Natural killer cell treated with Interleukin-12 subunit alpha and Interleukin-12 subunit beta and Interleukin-15 and Interleukin-18, amount 100 ng/mL, for 72 hours (primary cell): ENCODE data around the gene UBAC2. TPM values are rescaled to one million over a fixed set of nuclear protein-coding genes. Genes with fewer than 3 reads are reported as not detected.
"Not testable (repeated sequence)": the region's sequence is repeated elsewhere in the genome, so short reads cannot be mapped to it uniquely, and the experiment has no call there.

Experiments used
- ATAC-seq, 2 donors: fragments of 150-1000 bp; cut with Tn5 transposase in 1 of 2; sonication (Bioruptor Pico), chemical (Tn5 transposase) in 1 of 2; 2 replicates each; pipeline ENCODE4 v1.10.0; 2021
- DNase-seq: peaks from one replicate; pipeline ENCODE4 v3.0.0; 2022; ENCODE audit warnings: low spot score
- H3K27ac Mint-ChIP-seq, 2 donors: 1 replicate in 1 of 2; 2 replicates in 1 of 2; pipeline ENCODE4 v1.8.0; 2022; ENCODE audit warnings: mixed read lengths in 2 of 2, mild to moderate bottlenecking in 1 of 2, moderate library complexity in 1 of 2
- H3K27me3 Mint-ChIP-seq, 2 donors: 1 replicate in 1 of 2; 2 replicates in 1 of 2; pipeline ENCODE4 v1.8.0; 2022; ENCODE audit warnings: mixed read lengths in 2 of 2
- H3K36me3 Mint-ChIP-seq: one replicate; pipeline ENCODE4 v1.8.0; 2022; ENCODE audit warnings: mixed read lengths
- H3K4me1 Mint-ChIP-seq, 2 donors: 1 replicate in 1 of 2; 2 replicates in 1 of 2; pipeline ENCODE4 v1.8.0; 2022; ENCODE audit warnings: low read depth in 2 of 2, mixed read lengths in 2 of 2, mild to moderate bottlenecking in 1 of 2
- H3K4me3 Mint-ChIP-seq: one replicate; pipeline ENCODE4 v1.8.0; 2022; ENCODE audit warnings: mixed read lengths
- H3K9me3 Mint-ChIP-seq: 2 replicates; pipeline ENCODE4 v1.8.0; 2022; ENCODE audit warnings: mixed read lengths
- total RNA-seq, 2 donors: library from RNA; stranded (reverse); gene quantifications; one replicate each; pipeline ENCODE4 v1.2.3, GENCODE V29; 2022

Gene UBAC2
- total RNA-seq, 2 donors from 2014 or later, result 55.9 to 58.0 TPM

GRCh38 chr13:99383511-99383921 is 182.9 kb downstream of the UBAC2 start:
- H3K4me1 Mint-ChIP-seq, result peaks cover 50 to 56% of the 10 kb centered on the region in 2 donors
- H3K27ac Mint-ChIP-seq, result peak overlapping the region; percentile 23 to 37
- no peak overlapping the region for H3K4me3 Mint-ChIP-seq
- no peak for ATAC-seq
- no peaks in the 10 kb centered on the region for H3K9me3 Mint-ChIP-seq
- peaks cover 0 to 7% of the 10 kb centered on the region in 2 donors for H3K27me3 Mint-ChIP-seq
- no peak for DNase-seq
- H3K36me3 Mint-ChIP-seq, result no peaks in the 10 kb centered on the region

DNA sequence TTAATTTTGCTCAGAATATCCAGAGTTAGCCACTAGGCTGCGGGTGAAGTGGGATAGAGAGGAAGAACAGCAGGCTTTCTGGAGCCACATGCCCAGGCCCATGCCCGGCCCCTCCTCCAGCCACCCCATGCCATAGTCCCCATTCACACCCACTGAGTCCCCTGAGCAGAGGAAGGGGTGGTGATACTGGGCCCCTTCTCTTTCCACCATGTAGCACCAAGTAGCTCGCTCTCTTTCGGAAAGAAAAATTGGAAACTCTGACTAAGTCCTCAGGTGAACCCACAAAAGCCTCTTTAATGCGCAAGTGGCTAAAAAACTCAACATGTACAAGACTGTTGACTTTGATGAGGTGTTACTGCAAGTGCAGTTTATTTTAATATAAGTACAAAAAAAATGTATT is 183.3 kb downstream of the UBAC2 start:
- H3K9me3 Mint-ChIP-seq, result no peaks in the 10 kb centered on the region
- H3K4me1 Mint-ChIP-seq, result peaks cover 51 to 57% of the 10 kb centered on the region in 2 donors
- no peak for ATAC-seq
- no peak for DNase-seq
- peaks cover 0 to 7% of the 10 kb centered on the region in 2 donors for H3K27me3 Mint-ChIP-seq
- no peak overlapping the region for H3K4me3 Mint-ChIP-seq
- H3K36me3 Mint-ChIP-seq, result no peaks in the 10 kb centered on the region
- H3K27ac Mint-ChIP-seq, result no peak overlapping the region

DNA sequence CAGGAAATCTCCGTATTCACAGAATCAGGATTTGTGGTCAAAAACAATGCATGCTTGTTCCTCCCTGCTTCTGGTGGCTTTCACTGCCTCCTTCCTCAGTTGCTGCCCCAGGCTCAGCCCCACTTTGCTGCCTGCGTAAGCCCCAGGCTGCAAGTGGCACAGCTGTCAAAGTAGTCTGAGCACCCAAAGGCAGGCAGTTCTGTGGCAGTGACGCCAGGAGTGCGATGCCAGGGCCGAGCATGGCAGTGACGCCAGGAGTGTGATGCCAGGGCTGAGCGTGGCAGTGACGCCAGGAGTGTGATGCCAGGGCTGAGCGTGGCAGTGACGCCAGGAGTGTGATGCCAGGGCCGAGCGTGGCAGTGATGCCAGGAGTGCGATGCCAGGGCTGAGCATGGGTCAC is 183.8 kb downstream of the UBAC2 start:
- peaks cover 51 to 53% of the 10 kb centered on the region in 2 donors for H3K4me1 Mint-ChIP-seq
- DNase-seq, result no peak
- ATAC-seq, result no peak
- H3K4me3 Mint-ChIP-seq, result no peak overlapping the region
- H3K27me3 Mint-ChIP-seq, result peaks cover 0 to 7% of the 10 kb centered on the region in 2 donors
- H3K27ac Mint-ChIP-seq, result no peak overlapping the region
- H3K36me3 Mint-ChIP-seq, result no peaks in the 10 kb centered on the region
- H3K9me3 Mint-ChIP-seq, result no peaks in the 10 kb centered on the region

- no peak overlapping the region for H3K4me3 Mint-ChIP-seq
- H3K27me3 Mint-ChIP-seq, result peaks cover 0 to 4% of the 10 kb centered on the region in 2 donors
- no peak overlapping the region for H3K27ac Mint-ChIP-seq
- peaks cover 46 to 49% of the 10 kb centered on the region in 2 donors for H3K4me1 Mint-ChIP-seq
- no peak for DNase-seq
- no peaks in the 10 kb centered on the region for H3K36me3 Mint-ChIP-seq
- H3K9me3 Mint-ChIP-seq, result no peaks in the 10 kb centered on the region
- no peak for ATAC-seq
Measured at GRCh38 chr13:99385161-99385560, 184.5 kb downstream of the UBAC2 start.

DNA sequence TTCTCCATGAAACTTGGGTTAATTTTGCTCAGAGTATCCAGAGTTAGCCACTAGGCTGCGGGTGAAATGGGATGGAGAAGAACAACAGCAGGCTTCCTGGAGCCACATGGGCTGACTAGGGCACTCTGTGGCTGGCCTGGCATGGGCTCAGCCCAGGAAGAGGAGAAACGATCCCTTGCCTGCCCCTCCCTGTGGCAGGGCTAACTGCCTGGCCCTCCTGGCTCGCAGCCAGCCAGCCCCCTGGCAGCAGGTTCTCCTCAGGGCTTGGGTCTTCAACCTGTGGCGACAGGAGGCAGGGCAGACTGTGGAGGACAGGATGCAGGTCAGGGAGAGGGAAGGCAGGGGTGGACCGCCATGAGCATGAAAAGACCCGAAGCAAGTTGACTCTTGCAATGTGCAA is 185.3 kb downstream of the UBAC2 start:
- peaks cover 39 to 43% of the 10 kb centered on the region in 2 donors for H3K4me1 Mint-ChIP-seq
- H3K9me3 Mint-ChIP-seq, result no peaks in the 10 kb centered on the region
- H3K4me3 Mint-ChIP-seq, result no peak overlapping the region
- H3K27ac Mint-ChIP-seq, result no peak overlapping the region
- no peaks in the 10 kb centered on the region for H3K36me3 Mint-ChIP-seq
- H3K27me3 Mint-ChIP-seq, result peaks cover 0 to 4% of the 10 kb centered on the region in 2 donors
- DNase-seq (no peak), ATAC-seq (no peak)

- Mint-ChIP-seq H3K4me1 (peaks cover 33 to 38% of the 10 kb centered on the region in 2 donors), H3K27ac (no peak overlapping the region)
Measured at GRCh38 chr13:99386495-99386894, 185.8 kb downstream of the UBAC2 start.

DNA sequence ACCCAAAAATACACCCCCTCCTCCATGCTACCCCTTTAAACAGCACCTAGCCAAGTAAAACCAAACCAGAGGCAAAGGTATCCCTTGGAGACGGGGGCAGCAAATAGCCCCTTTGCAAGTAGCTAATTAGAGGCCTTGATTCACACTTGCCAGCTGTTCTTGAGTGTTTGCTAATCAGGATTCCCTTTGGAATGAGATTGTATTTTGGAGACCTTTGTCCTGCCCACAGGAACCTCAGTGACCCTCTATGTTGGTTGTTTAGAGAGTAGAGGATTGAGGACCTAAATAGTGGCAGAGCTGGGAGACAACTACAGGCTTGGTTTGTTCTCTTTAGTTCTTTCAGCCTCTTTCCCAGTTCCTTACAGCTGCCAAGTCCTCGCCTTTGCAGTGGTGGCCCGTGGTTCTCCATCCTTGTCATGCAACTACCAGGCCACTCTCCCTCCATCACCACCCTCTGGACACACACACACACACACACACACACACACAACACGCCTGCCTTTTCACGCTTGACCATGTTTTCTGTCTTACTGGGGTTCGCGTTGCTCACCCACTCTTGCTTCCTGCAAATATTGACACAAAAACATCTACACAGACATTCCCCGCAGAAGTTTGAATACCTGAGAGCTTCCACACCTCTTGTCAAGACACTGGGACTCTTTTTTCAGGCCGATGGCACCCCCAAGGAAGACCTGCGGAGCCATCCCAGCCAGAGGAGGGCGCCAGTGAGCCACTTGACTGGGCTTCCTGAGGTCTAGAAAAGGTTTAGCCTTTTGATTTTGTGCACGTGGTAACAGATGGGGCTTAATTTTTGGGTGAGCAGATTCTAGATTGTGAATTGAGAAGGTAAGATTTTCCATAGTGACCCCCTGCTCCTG is 186.5 kb downstream of the UBAC2 start:
- DNase-seq (peak; percentile 73), ATAC-seq (peak; percentile 66 to 68)
- Mint-ChIP-seq H3K9me3 (no peaks in the 10 kb centered on the region), H3K4me1 (peaks cover 26 to 32% of the 10 kb centered on the region in 2 donors), H3K27me3 (no peaks in the 10 kb centered on the region), H3K36me3 (no peaks in the 10 kb centered on the region), H3K27ac (peak overlapping the region in 1 of 2 donors; percentile 71), H3K4me3 (no peak overlapping the region)

More at GRCh38 chr13:99386495-99386894, 185.8 kb downstream of the UBAC2 start:
- no peak for ATAC-seq
- H3K9me3 Mint-ChIP-seq, result no peaks in the 10 kb centered on the region
- no peak overlapping the region for H3K4me3 Mint-ChIP-seq
- DNase-seq, result no peak
- H3K27me3 Mint-ChIP-seq, result no peaks in the 10 kb centered on the region
- no peaks in the 10 kb centered on the region for H3K36me3 Mint-ChIP-seq

DNA sequence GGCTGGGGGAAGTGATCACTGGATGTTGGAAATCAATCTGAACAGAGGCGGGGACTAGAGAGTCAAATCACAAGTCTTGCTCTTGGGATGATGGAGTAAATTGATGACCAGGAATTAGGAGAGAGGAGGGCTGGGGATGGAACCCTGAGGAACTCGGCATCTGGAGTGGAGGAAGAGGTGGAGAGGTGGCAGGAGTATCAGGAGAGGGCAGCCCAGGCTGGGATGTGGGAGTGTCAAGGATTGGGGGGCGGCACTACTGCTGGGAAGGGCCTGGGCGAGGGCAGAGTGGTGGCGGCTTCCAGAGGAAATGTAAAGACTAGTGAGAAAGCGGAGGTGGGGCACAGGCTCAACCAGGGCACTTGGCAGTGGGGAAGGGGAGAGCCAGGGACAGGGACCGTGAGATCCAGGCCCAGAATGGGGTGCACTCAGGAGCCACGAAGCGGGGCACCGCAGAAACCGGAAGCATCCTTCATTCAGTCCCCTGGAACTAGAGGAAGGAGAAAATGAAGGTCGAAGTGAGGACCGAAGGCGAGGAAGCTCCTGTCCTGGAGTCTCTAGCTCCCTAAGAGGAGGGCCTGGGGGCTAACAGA is 187.8 kb downstream of the UBAC2 start:
- Mint-ChIP-seq H3K9me3 (no peaks in the 10 kb centered on the region), H3K27me3 (no peaks in the 10 kb centered on the region), H3K4me3 (no peak overlapping the region), H3K36me3 (no peaks in the 10 kb centered on the region), H3K27ac (peak overlapping the region in 1 of 2 donors; percentile 71), H3K4me1 (peaks cover 16 to 19% of the 10 kb centered on the region in 2 donors)
- ATAC-seq, result no peak
- DNase-seq, result no peak

- not testable (repeated sequence) for H3K36me3 Mint-ChIP-seq, H3K9me3 Mint-ChIP-seq, DNase-seq, H3K27ac Mint-ChIP-seq, H3K4me3 Mint-ChIP-seq, ATAC-seq, H3K27me3 Mint-ChIP-seq
- H3K4me1 Mint-ChIP-seq, result peaks cover 14 to 19% of the 10 kb centered on the region in 2 donors
Measured at GRCh38 chr13:99389094-99389493, 188.4 kb downstream of the UBAC2 start.

- ATAC-seq, result no peak
- DNase-seq, result no peak
- no peaks in the 10 kb centered on the region for H3K36me3 Mint-ChIP-seq
- no peaks in the 10 kb centered on the region for H3K9me3 Mint-ChIP-seq
- H3K4me1 Mint-ChIP-seq, result peaks cover 14 to 24% of the 10 kb centered on the region in 2 donors
- H3K27me3 Mint-ChIP-seq, result no peaks in the 10 kb centered on the region
- H3K27ac Mint-ChIP-seq, result no peak overlapping the region
- no peak overlapping the region for H3K4me3 Mint-ChIP-seq
Measured at GRCh38 chr13:99389520-99390304, 189.1 kb downstream of the UBAC2 start.

DNA sequence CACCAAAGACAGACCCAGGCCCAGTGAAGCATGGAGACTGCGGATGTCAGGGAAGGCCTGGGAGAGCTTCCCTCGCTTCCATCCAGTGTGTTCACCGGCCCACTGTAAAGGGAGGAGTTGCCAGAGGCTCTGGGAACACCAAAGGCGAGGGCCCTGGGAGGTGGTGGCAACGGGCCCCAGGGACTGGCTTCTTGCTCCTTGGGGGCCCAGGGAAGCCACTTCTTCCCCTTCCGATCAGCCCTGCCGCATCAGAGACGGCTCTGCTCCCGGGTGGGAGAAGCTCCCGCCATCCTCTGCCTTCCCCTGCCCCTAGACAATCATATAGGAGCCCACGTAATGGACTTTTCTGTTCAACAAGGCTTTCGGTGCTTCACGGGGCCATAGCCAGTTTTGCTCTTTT is 189.9 kb downstream of the UBAC2 start:
- Mint-ChIP-seq H3K4me3 (no peak overlapping the region), H3K4me1 (peaks cover 14 to 31% of the 10 kb centered on the region in 2 donors), H3K27ac (no peak overlapping the region), H3K9me3 (no peaks in the 10 kb centered on the region), H3K27me3 (no peaks in the 10 kb centered on the region), H3K36me3 (no peaks in the 10 kb centered on the region)
- no peak for DNase-seq
- ATAC-seq, result no peak

DNA sequence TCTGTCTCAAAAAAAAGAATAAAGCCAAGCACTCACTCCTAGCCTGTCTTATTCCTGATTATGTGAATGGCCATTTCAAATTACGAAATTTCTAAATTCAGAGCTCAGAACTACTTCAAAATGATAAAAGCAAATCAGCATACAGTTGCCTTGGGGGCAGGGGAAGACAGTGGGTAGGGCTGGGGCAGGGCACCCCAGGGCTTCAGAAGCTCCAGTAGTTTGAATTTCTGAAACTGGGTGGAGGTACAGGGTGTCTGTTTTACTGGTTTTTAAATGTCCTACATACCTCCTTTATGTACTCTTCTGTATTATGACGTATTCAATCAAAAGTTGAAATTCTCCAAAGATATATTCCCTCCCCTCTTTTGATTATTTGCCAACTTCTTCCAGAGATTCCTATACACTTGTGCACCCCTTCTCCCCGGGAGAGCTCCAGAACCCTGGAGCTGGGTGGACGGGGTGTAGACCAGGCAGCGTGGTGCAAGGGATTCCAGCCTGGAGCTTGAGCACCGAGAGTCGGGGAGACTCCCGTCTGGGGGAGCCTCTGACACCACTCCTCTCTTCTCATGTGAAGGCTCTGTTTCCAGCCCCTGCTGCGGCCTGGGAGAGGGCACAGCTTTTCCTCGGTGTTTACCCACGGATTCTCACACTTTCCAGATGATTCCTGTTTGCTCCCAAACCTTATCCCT is 191.3 kb downstream of the UBAC2 start:
- Mint-ChIP-seq H3K27me3 (no peaks in the 10 kb centered on the region), H3K9me3 (no peaks in the 10 kb centered on the region), H3K36me3 (no peaks in the 10 kb centered on the region), H3K4me3 (no peak overlapping the region), H3K4me1 (peaks cover 14 to 39% of the 10 kb centered on the region in 2 donors), H3K27ac (peak overlapping the region in 1 of 2 donors; percentile 78)
- no peak for DNase-seq
- ATAC-seq, result no peak

DNA sequence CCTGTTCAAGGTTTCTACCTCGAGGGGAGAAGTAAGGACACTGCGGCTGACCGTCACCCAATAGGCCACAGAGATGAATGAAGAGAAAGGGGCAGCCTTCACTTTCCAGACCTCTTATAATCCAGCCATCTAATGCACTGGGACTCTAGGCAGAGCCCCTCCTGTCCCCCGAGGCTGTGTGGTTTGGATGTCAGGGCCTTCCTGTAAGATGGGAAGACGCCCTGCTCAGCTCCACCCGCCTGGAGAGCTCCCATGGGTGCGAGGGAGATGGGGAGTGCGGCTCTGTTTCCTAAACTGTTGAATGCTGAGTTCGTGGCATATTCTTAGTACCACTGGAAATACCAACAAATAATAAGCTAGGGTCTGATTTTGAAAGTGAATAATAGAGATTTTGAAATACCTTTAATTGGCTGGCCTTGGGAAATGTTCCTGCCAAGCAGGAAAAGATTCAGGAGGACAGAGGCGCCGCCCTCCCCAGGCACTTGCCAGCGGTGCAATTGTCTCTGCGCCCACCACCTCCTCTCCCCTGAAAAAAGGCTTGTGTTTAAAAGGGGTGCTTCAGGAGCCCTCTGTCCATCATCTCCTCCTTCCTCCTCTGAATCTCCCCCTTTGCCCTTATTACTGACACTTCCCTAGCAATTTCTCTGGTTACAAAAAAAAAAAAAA is 191.9 kb downstream of the UBAC2 start:
- peaks cover 9 to 33% of the 10 kb centered on the region in 2 donors for H3K4me1 Mint-ChIP-seq
- peak overlapping the region in 1 of 2 donors; percentile 78 for H3K27ac Mint-ChIP-seq
- no peak overlapping the region for H3K4me3 Mint-ChIP-seq
- H3K9me3 Mint-ChIP-seq, result no peaks in the 10 kb centered on the region
- ATAC-seq (no peak), DNase-seq (no peak)
- H3K27me3 Mint-ChIP-seq, result no peaks in the 10 kb centered on the region
- H3K36me3 Mint-ChIP-seq, result no peaks in the 10 kb centered on the region
